ENCODE measurements around the gene DAND5. TPM values are rescaled to one million over a fixed set of nuclear protein-coding genes. Genes with fewer than 3 reads are reported as not detected.
A peak's percentile ranks its signal among the peaks of the same experiment; 100 is the strongest.

DAND5 gene
- polyA plus RNA-seq, 1 experiment, result not detected

DNA sequence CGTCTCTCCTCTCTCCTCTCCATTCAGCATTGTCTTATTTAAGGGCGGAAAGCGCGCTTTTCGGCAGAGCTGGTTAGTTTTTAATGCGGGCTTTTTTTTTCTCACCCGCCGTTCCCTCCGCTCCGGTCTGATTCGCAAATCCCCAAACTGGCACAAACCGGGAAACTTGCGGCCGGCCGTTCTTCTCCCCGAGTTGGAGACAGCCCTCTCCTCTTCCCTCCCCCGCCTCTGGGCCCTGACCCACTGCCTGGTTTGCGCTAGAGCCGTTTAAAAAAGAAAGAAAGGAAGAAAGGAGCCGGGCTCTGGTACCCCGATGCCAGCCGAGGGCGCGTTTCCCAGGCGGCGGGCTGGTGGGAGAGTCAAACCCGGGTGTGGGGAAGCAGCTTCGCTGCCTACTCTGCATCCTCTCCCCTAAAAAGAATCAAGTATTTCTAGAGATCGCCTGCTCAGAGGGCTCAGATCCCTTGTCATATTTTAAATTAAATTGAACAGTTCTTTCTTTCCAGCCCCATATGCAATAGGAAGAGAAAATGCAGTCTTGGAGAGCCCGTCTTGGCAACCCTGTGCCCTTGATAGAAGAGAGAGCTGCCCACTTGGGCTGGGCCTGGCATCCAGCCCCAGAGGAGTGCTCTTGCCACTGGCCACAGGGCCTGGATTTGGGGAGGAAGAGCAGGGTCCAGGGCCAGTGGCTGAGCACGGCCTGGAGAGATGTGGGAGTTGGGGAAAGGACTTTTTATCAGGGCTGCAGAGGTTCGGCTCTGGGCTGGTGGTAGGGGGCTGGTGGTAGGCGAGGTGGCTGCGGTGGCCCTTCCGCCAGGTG lies 44.9 kb downstream of the DAND5 start:
- POLR2A ChIA-PET, result interaction anchor here (0.6 to 1.2 kb wide), 3 partner anchors 11 to 47 kb away, joined by 3 to 7 read pairs (median 4); no protein-coding TSS in a partner anchor
- no peak for TF ChIP-seq CTCF (IDR thresholded peaks at IDR 0.05; ENCODE audit: low read depth, low read length)
- Histone ChIP-seq H3K27ac (ENCODE audit: low read depth, low read length) (peak overlapping the region; percentile 52), H3K9me3 (ENCODE audit: control insufficient read depth, insufficient read depth, low read length) (peaks cover 21% of the 10 kb centered on the region; the same call in 1 of the 2 replicates), H3K4me3 (ENCODE audit: low read depth, low read length) (no peak overlapping the region), H3K27me3 (ENCODE audit: control insufficient read depth, insufficient read depth, low read length) (no peaks in the 10 kb centered on the region)
- CTCF ChIA-PET, result interaction anchor here (1.3 to 3.4 kb wide), 3 partner anchors 19 to 80 kb away, joined by 3 to 32 read pairs (median 5); no protein-coding TSS in a partner anchor
- no peak for DNase-seq (ENCODE audit: low read depth, low spot score)

DNA sequence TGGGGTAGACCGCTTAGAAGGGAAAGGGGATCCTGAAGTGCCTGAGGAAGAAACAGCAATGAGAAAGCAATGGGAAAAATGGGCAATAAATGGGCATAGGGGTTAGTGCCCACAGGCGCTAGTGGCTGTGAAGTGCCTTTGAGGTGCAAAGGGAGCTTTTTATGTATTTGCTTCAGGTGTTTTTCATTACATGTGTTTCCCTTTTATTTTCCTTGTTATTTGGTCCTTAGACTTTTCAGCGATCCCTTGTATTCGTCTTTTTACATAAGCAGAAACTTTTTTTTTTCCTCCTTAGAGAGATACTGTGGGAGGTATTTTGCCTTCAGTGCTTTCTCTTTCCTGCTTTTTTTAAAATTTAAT lies 45.5 kb downstream of the DAND5 start:
- peaks cover 21% of the 10 kb centered on the region; the same call in 1 of the 2 replicates for H3K9me3 ChIP-seq (ENCODE audit: control insufficient read depth, insufficient read depth, low read length)
- H3K27ac ChIP-seq (ENCODE audit: low read depth, low read length), result no peak overlapping the region
- POLR2A ChIA-PET, result no interaction called here
- CTCF ChIA-PET, result interaction anchor here (1.8 to 3.4 kb wide), 2 partner anchors 47 to 79 kb away, joined by 3 to 32 read pairs; no protein-coding TSS in a partner anchor
- TF ChIP-seq CTCF (IDR thresholded peaks at IDR 0.05; ENCODE audit: low read depth, low read length), result no peak
- DNase-seq (ENCODE audit: low read depth, low spot score), result no peak
- H3K4me3 ChIP-seq (ENCODE audit: low read depth, low read length), result no peak overlapping the region
- H3K27me3 ChIP-seq (ENCODE audit: control insufficient read depth, insufficient read depth, low read length), result no peaks in the 10 kb centered on the region

- no peaks in the 10 kb centered on the region for H3K27me3 ChIP-seq (ENCODE audit: control insufficient read depth, insufficient read depth, low read length)
- H3K27ac ChIP-seq (ENCODE audit: low read depth, low read length), result no peak overlapping the region
- POLR2A ChIA-PET, result interaction anchor here (0.6 kb wide), 1 partner anchor 9 kb away, joined by 3 read pairs; no protein-coding TSS in a partner anchor
- no peak overlapping the region for H3K4me3 ChIP-seq (ENCODE audit: low read depth, low read length)
- CTCF ChIA-PET, result interaction anchor here (0.6 to 3.4 kb wide), 4 partner anchors 8 to 78 kb away, joined by 3 to 32 read pairs (median 4); no protein-coding TSS in a partner anchor
- TF ChIP-seq CTCF (IDR thresholded peaks at IDR 0.05; ENCODE audit: low read depth, low read length), result no peak
- no peak for DNase-seq (ENCODE audit: low read depth, low spot score)
- H3K9me3 ChIP-seq (ENCODE audit: control insufficient read depth, insufficient read depth, low read length), result peaks cover 16% of the 10 kb centered on the region; the same call in 1 of the 2 replicates
Observed at GRCh38 chr19:13015361-13016223, 46.2 kb downstream of the DAND5 start.

- H3K4me3 ChIP-seq (ENCODE audit: low read depth, low read length), result no peak overlapping the region
- POLR2A ChIA-PET, result interaction anchor here (0.6 kb wide), 1 partner anchor 8 kb away, joined by 3 read pairs; no protein-coding TSS in a partner anchor
- no peak overlapping the region for H3K27ac ChIP-seq (ENCODE audit: low read depth, low read length)
- H3K9me3 ChIP-seq (ENCODE audit: control insufficient read depth, insufficient read depth, low read length), result peaks cover 12% of the 10 kb centered on the region; the same call in 1 of the 2 replicates
- no peak for TF ChIP-seq CTCF (IDR thresholded peaks at IDR 0.05; ENCODE audit: low read depth, low read length)
- DNase-seq (ENCODE audit: low read depth, low spot score), result no peak
- H3K27me3 ChIP-seq (ENCODE audit: control insufficient read depth, insufficient read depth, low read length), result no peaks in the 10 kb centered on the region
- CTCF ChIA-PET, result interaction anchor here (0.6 to 3.4 kb wide), 3 partner anchors 8 to 45 kb away, joined by 3 to 32 read pairs (median 4); no protein-coding TSS in a partner anchor
Observed at GRCh38 chr19:13016245-13016627, 46.9 kb downstream of the DAND5 start.

Data from AG04450 (cell line).